HepG2 (cell line): Measurements from ENCODE around the gene EIF4E1B. TPM values are rescaled to one million over a fixed set of nuclear protein-coding genes. Genes with fewer than 3 reads are reported as not detected.

Experiments
- BORCS8-MEF2B ChIP-seq: sonication (generic); formaldehyde crosslinking; IDR thresholded peaks from 2 replicates; pipeline ENCODE4 v1.8.0; 2022; ENCODE audit warnings: mild to moderate bottlenecking, missing genetic modification reagents
- FOXK1 ChIP-seq: sonication (generic); formaldehyde crosslinking; IDR thresholded peaks from 2 replicates; pipeline ENCODE4 v1.4.0; 2020; ENCODE audit warnings: low read depth, missing genetic modification reagents, borderline replicate concordance
- MTERF4 ChIP-seq: sonication (generic); formaldehyde crosslinking; IDR thresholded peaks from 2 replicates; pipeline ENCODE4 v1.8.0; 2023; ENCODE audit warnings: mild to moderate bottlenecking, missing genetic modification reagents
- NFIC ChIP-seq: IDR thresholded peaks from 2 replicates; pipeline ENCODE4 v1.6.1; 2012; ENCODE audit warnings: mild to moderate bottlenecking, low read length, inconsistent platforms
- PPARG ChIP-seq: conservative IDR thresholded peaks from 2 replicates; pipeline ENCODE4 v1.6.1; 2016; ENCODE audit warnings: missing biosample characterization, missing genetic modification reagents
- SALL2 ChIP-seq: sonication (generic); formaldehyde crosslinking; IDR thresholded peaks from 2 replicates; pipeline ENCODE4 v1.8.1; 2023; ENCODE audit warnings: mild to moderate bottlenecking, missing genetic modification reagents, inconsistent platforms
- SOX13 ChIP-seq, 3 experiments: fragments of 450-650 bp in 1 of 3; sonication (generic) in 1 of 3; formaldehyde crosslinking in 1 of 3; IDR thresholded peaks in 2 of 3; conservative IDR thresholded peaks in 1 of 3; 2 replicates each; pipeline versions ENCODE4 v1.5.0 to v1.6.1; 2016 to 2020; ENCODE audit warnings: antibody characterized with exemption in 1 of 3, mild to moderate bottlenecking in 1 of 3, missing compliant biosample characterization in 1 of 3, missing genetic modification reagents in 1 of 3, moderate library complexity in 1 of 3
- TAF15 ChIP-seq: fragments of 200-400 bp; formaldehyde crosslinking; IDR thresholded peaks from one replicate; pipeline ENCODE4 v1.6.1; 2018; ENCODE audit warnings: mild to moderate bottlenecking, low read depth, low read length; ENCODE audit not compliant: poor library complexity, severe bottlenecking
- YEATS2 ChIP-seq: sonication (generic); formaldehyde crosslinking; IDR thresholded peaks from 2 replicates; pipeline ENCODE4 v1.4.0; 2020; ENCODE audit warnings: missing genetic modification reagents, borderline replicate concordance
- ZC3H4 ChIP-seq: sonication (generic); formaldehyde crosslinking; IDR thresholded peaks from 2 replicates; pipeline ENCODE4 v1.4.0; 2020; ENCODE audit warnings: missing genetic modification reagents, borderline replicate concordance
- ZNF318 ChIP-seq: sonication (generic); formaldehyde crosslinking; IDR thresholded peaks from 2 replicates; pipeline ENCODE4 v1.4.0; 2020; ENCODE audit warnings: mild to moderate bottlenecking, missing genetic modification reagents
- ZNF382 ChIP-seq: sonication (generic); formaldehyde crosslinking; IDR thresholded peaks from 2 replicates; pipeline ENCODE4 v1.5.0; 2020; ENCODE audit warnings: missing genetic modification reagents, mild to moderate bottlenecking, borderline replicate concordance
- ZNF577 ChIP-seq: sonication (generic); formaldehyde crosslinking; IDR thresholded peaks from 2 replicates; pipeline ENCODE4 v1.4.0; 2020; ENCODE audit warnings: mild to moderate bottlenecking, low read depth, missing genetic modification reagents, borderline replicate concordance
- ZNF589 ChIP-seq: sonication (generic); formaldehyde crosslinking; conservative IDR thresholded peaks from 2 replicates; pipeline ENCODE4 v1.8.0; 2022; ENCODE audit warnings: mild to moderate bottlenecking, moderate library complexity, missing genetic modification reagents
- ZNF768 ChIP-seq: sonication (generic); formaldehyde crosslinking; IDR thresholded peaks from 2 replicates; pipeline ENCODE4 v1.4.0; 2020; ENCODE audit warnings: missing genetic modification reagents
- polyA plus RNA-seq, 8 experiments: library from polyadenylated mRNA; depleted of rRNA in 3 of 8; stranded (reverse) in 7 of 8; unstranded in 1 of 8; fragments of >200 nt; fragmentation: Illumina TruSeq in 4 of 8; extraction: Trizol in 4 of 8; gene quantifications; 2 replicates each; pipeline versions ENCODE4 v1.2.1 to v1.2.3, GENCODE V29; 2011 to 2016; ENCODE audit warnings: low read depth in 4 of 8, missing spikeins in 1 of 8, mixed read lengths in 1 of 8; ENCODE audit not compliant: insufficient read depth in 1 of 8
- total RNA-seq, 5 experiments: library from RNA; depleted of rRNA; stranded (reverse); fragments of >200 nt; fragmentation: Illumina TruSeq; extraction: Trizol; gene quantifications; 2 replicates each; pipeline ENCODE4 v1.2.3, GENCODE V29; 2016; ENCODE audit warnings: low read depth in 1 of 5
- TF ChIP-seq, protein P1 (sequence below): sonication (generic); formaldehyde crosslinking; IDR thresholded peaks from 2 replicates; pipeline ENCODE4 v1.5.0; 2020; ENCODE audit warnings: missing genetic modification reagents, mild to moderate bottlenecking, borderline replicate concordance

The EIF4E1B gene
- total and polyA plus RNA-seq, 2 of the 13 experiments (the other 11 are each of a cell fraction or from before 2014, with no cell fraction given) = not detected

DNA sequence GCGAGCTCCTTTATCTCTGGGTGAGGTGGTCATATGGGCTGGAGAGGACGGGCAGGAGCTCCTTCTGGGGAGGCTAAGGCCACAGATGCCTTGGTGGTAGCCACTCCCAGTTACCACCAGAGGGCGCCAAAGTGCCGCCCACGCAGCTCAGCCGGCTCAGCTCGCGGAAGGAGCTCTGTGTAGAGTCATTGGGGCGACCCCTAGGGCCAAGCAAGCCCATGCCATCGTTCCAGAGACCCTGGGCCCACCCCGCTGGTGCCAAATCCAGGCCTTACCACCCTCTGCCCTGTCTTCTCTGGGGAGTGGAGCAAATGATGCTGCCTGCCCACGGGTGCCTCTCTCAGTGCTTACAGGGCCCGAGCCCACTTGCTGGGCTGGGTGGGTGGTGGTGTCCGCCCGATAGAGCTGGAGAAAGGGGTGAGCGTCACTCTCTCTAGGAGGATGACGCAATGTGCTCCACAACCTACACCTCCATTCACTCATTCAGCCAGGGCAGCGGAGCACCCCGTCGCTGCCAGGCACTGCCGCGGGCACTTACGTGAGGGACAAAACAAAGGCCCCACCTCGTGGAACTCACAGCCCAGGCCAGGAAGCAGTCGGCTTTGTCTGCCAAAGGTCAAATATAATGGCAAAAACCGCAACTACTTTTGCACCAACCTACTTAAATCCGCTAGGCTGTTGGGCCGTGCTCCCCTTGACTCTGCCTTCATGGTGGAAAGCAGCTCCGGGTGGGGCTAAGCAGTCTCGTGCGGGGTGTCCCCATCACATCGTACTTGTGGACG is 30.6 kb downstream of the EIF4E1B start (continued):
- 0 out of 2 replicates have a peak, but pooled peaks have one; percentile 38 for TF ChIP-seq ZNF318
- no peak for TF ChIP-seq ZNF589 (CRISPR knock-in tag)
- peak; percentile 63; the same call in 1 of the 2 replicates for TF ChIP-seq ZNF768
- TF ChIP-seq ZC3H4 (CRISPR knock-in tag) = no peak
- TF ChIP-seq NFIC = no peak
- TF ChIP-seq ZNF577 = no peak
- 0 out of 2 replicates have a peak, but pooled peaks have one; percentile 70 for TF ChIP-seq BORCS8-MEF2B (CRISPR knock-in tag)
- no peak for TF ChIP-seq SALL2 (CRISPR knock-in tag)
- TF ChIP-seq, protein P1, sequence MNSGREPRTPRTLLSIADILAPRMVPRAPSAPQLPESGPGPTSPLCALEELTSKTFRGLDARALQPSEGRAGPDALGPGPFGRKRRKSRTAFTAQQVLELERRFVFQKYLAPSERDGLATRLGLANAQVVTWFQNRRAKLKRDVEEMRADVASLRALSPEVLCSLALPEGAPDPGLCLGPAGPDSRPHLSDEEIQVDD (CRISPR knock-in tag) = peak; percentile 56; the same call in 1 of the 2 replicates
- TF ChIP-seq PPARG = no peak
- TF ChIP-seq MTERF4 = no peak
- no peak for TF ChIP-seq SOX13 (IDR thresholded peaks at IDR 0.05)
- peak in 1 of 2 experiments; percentile 12; a peak in 1 of 4 replicates for TF ChIP-seq SOX13 (CRISPR knock-in tag; conservative IDR thresholded peaks at IDR 0.05 in 1 of 2, IDR thresholded peaks at IDR 0.05 in 1 of 2)
- TF ChIP-seq TAF15 = no peak
- TF ChIP-seq ZNF382 = no peak
- TF ChIP-seq YEATS2 (CRISPR knock-in tag) = 0 out of 2 replicates have a peak, but pooled peaks have one; percentile 44
- peak; percentile 42; the same call in 1 of the 2 replicates for TF ChIP-seq FOXK1 (CRISPR knock-in tag)
